Renal pelvis (tissue), 4 donors: ENCODE measurements around the gene NFIL3. TPM values are rescaled to one million over a fixed set of nuclear protein-coding genes. Genes with fewer than 3 reads are reported as not detected.

Experiments
- DNase-seq: peaks from one replicate; pipeline ENCODE4 v3.0.0-alpha.2; 2013
- polyA plus RNA-seq, 3 donors: library from polyadenylated mRNA; unstranded; fragments of 120-200 nt; gene quantifications; one replicate each; pipeline ENCODE4 v1.2.1, GENCODE V29; 2013; ENCODE audit not compliant: insufficient read length in 3 of 3

NFIL3 gene
- polyA plus RNA-seq, 3 donors: 27.0 to 33.0 (median 30.0) TPM

DNA sequence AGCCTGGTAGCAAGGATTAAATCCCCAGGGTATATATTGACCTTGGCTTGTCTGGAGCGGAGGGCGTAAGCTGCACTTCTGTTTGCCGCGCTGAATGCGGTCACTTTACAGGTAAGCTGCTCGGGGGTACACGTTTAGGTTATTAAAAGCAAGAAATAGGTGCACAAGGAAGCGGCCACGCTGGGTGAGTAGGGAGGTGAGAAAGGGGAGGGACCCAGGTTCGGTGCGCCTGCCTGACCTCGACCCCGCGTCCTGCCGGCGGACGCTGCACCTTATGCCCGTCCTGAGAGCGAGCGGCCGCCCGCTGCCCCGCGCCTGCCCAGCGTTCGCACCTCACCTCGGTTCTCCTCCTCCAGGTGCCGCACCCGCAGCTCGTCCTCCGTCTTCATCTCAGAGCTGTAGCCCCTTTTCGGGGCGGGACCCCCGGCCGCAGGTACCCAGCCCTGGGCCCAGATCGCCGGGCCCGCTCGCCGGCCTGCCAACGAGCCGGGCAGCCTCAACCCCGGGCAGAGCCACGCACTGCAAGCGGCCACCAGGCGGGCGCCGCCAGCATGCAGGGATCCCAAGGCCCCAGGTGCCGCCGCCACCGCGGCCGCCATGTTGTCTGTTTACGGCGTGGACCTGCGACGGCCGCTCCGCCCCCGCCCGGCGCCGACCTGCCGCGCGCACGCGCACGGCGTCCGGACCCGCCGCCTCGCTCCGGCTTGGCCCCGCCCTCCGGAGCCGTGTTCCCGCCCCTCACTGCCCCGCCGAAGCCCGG lies 62.2 kb downstream of the NFIL3 start, which contains the start of gene AUH:
AUH (minus strand) TSS at position 628 of the 760 bp plus-strand sequence; CDS start at position 599, 29 bp downstream.
- DNase-seq: peak; percentile 82

DNA sequence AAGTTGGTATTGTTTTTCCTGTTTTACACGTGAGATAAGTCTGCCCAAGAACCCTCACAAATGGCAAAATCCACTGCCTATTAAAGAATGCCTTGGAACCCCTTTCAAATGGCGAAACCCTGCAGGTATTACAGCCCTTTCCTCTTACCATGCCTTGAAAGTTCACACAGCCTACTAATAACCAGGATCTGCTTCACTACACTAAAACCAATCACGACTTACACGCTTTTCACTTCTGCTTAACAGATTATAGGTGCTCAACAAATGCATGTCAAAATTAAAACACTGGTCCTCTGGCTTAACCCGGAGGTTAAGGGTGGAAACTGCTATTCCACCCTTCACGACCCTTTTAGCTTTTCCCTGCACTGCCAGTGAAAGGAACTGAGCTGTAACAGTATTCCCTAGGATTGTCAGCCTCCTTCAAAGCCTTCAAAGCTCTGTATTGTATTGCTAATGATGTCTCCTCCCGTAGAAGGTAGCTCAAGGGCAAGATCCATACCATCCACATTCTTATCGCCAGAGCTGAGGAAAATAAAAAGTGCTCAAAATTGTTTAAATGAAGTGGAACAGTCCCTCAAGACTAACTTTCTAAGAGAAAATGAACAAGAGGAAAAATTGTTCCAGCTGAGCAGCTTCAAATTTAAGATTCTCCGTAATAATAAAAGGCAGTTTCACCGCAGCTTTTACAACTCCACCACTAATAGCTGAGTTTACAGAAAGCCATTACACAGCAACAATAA lies 62.9 kb downstream of the NFIL3 start:
- DNase-seq: peak; percentile 12

DNA sequence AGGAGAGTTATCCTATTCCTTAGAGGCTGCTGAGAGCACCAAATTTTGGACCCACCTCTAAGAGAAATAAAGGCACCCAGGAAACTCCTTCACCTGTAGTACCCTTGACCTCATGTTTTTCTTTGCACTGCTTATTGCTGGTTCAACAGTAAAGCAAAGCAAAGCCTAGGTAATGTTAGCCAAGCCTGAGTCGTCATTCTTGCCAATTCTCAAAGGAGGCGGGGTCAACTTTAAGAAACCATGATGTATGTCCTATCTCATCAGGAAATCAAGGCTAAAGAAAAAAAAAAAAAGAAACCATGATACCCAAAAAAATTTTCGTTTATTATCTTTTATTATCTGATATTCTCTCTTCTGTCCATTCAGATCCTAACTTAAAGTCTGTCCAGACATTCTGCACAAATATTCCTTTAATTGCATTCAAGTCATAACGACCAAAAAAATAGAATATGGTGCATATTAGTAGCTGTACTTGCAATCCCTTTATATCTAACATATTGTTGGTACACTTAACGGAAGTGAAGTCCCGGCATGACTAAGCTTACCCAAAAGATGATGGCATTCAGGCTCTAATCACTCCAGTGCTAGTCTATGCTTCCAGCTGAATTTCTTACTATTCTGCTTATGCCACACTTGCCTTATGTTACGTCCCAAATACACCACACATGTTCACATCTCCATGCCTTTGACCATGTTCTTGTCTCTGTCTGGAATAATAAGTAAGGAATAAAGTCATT lies 63.7 kb downstream of the NFIL3 start:
- DNase-seq: no peak

DNA sequence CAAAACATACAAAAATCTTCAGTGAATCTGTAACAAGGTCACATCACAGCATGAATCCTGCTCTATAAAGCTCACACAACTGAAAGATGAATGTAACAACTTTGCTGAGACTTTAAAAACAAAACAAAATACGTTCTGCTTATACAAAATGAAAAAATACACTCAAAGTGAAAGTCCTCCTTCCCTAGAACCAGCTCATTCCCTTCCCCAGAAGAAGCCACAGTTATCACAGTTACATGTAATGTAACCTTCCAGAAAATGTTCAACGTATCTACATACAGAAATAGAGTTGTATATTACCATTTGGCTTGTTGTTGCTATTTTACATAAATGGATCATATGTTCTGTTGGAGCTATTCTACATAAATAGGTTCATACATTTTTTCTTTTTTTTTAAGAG lies 64.5 kb downstream of the NFIL3 start:
- no peak for DNase-seq

Other genes with a start within 250 kb of the NFIL3 start
- 10 to 100 TPM; 32.2 to 40.8 (median 40.3) TPM for gene AUH, start 61.9 kb downstream of the NFIL3 start, polyA plus RNA-seq